Dermis microvascular lymphatic vessel endothelial cell (primary cell): ENCODE results near the gene POU5F2. TPM values are rescaled to one million over a fixed set of nuclear protein-coding genes. Genes with fewer than 3 reads are reported as not detected.

Source experiments
- DNase-seq, 2 donors: peaks; one replicate each; pipeline versions ENCODE4 v3.0.0 to v3.0.0-alpha.2; 2010; ENCODE audit warnings: low read depth in 2 of 2
- total RNA-seq: library from RNA; depleted of rRNA; stranded (reverse); fragments of >200 nt; gene quantifications from 2 replicates; pipeline ENCODE4 v1.2.1, GENCODE V29; 2014

Gene POU5F2
- total RNA-seq, 1 donor from 2014 or later: 0.26 TPM

GRCh38 chr5:93716453-93716852, 24.9 kb downstream of the POU5F2 start:
- no peak for DNase-seq

- DNase-seq: no peak
These were observed 25.6 kb downstream of the POU5F2 start for GRCh38 chr5:93715761-93716160.

GRCh38 chr5:93715327-93715726, 26.1 kb downstream of the POU5F2 start:
- DNase-seq: no peak

GRCh38 chr5:93708442-93708841, 33.0 kb downstream of the POU5F2 start:
- no peak for DNase-seq

GRCh38 chr5:93705896-93706295, 35.5 kb downstream of the POU5F2 start:
- no peak for DNase-seq

GRCh38 chr5:93704996-93705395, 36.4 kb downstream of the POU5F2 start:
- DNase-seq: no peak

- no peak for DNase-seq
These were observed 49.4 kb downstream of the POU5F2 start for GRCh38 chr5:93691997-93692396.

Other genes with a start within 250 kb of the POU5F2 start
- 17.5 and 26.9 TPM in 2 replicates for gene NR2F1-AS1, start 160.4 kb downstream of the POU5F2 start, total RNA-seq
- 41.5 and 102 TPM in 2 replicates for gene NR2F1, start 158.4 kb downstream of the POU5F2 start, total RNA-seq